Measurements from ENCODE around the gene LAMTOR2.
A peak's percentile ranks its signal among the peaks of the same experiment; 100 is the strongest.

Gene LAMTOR2

GRCh38 chr1:156097499-156098178, 43.1 kb downstream of the LAMTOR2 start:
- Histone ChIP-seq H3K4me1 (ENCODE audit: control insufficient read depth, insufficient read depth, low read length) (peaks cover 7% of the 10 kb centered on the region), H3K4me3 (ENCODE audit: insufficient read depth, low read depth, low read length) (no peak overlapping the region), H3K9me3 (ENCODE audit: control insufficient read depth, low read length) (no peaks in the 10 kb centered on the region), H3K36me3 (ENCODE audit: control insufficient read depth, insufficient read depth, low read length) (peaks cover 17% of the 10 kb centered on the region), H3K27ac (ENCODE audit: insufficient read depth, low read depth, low read length, poor library complexity, severe bottlenecking) (peak overlapping the region; percentile 16), H3K27me3 (ENCODE audit: control insufficient read depth, insufficient read depth, low read length, poor library complexity, severe bottlenecking) (no peaks in the 10 kb centered on the region)
- WGBS, 2 experiments = 93 to 97% methylated on average over 9 of the region's 9 CpGs

DNA sequence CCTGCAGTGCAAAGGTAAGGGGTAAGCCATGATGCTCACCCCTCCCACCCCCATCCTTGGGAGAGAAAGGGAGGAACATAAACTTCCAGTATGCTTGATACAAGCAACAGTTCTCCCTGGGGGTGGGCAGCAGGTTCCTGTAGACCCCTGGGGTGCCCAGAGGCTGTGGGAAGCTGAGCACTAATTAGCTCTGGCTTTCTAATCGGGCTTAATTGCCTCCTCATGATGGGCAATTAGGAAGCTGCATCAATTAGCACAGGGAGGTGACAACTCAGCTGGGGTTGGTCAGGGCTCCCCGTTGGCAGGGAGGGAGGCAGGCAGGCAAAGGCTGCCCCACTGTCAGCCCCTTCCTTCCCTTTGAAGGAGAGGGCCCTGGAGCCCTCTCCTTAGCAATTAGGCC, 44.2 kb downstream of the LAMTOR2 start:
- H3K4me3 ChIP-seq (ENCODE audit: insufficient read depth, low read depth, low read length) = no peak overlapping the region
- H3K4me1 ChIP-seq (ENCODE audit: control insufficient read depth, insufficient read depth, low read length) = peaks cover 18% of the 10 kb centered on the region
- no peaks in the 10 kb centered on the region for H3K27me3 ChIP-seq (ENCODE audit: control insufficient read depth, insufficient read depth, low read length, poor library complexity, severe bottlenecking)
- no peaks in the 10 kb centered on the region for H3K9me3 ChIP-seq (ENCODE audit: control insufficient read depth, low read length)
- no peak overlapping the region for H3K27ac ChIP-seq (ENCODE audit: insufficient read depth, low read depth, low read length, poor library complexity, severe bottlenecking)
- 69 to 73% methylated on average over 2 of the region's 2 CpGs for WGBS, 2 experiments
- H3K36me3 ChIP-seq (ENCODE audit: control insufficient read depth, insufficient read depth, low read length) = peaks cover 13% of the 10 kb centered on the region

GRCh38 chr1:156099282-156099681, 44.7 kb downstream of the LAMTOR2 start:
- no peak overlapping the region for H3K27ac ChIP-seq (ENCODE audit: insufficient read depth, low read depth, low read length, poor library complexity, severe bottlenecking)

GRCh38 chr1:156100205-156100995, 45.8 kb downstream of the LAMTOR2 start:
- 86 to 89% methylated on average over 4 of the region's 4 CpGs for WGBS, 2 experiments
- H3K4me1 ChIP-seq (ENCODE audit: control insufficient read depth, insufficient read depth, low read length) = peaks cover 32% of the 10 kb centered on the region
- H3K27me3 ChIP-seq (ENCODE audit: control insufficient read depth, insufficient read depth, low read length, poor library complexity, severe bottlenecking) = no peaks in the 10 kb centered on the region
- peaks cover 6% of the 10 kb centered on the region for H3K36me3 ChIP-seq (ENCODE audit: control insufficient read depth, insufficient read depth, low read length)
- no peak overlapping the region for H3K4me3 ChIP-seq (ENCODE audit: insufficient read depth, low read depth, low read length)
- H3K9me3 ChIP-seq (ENCODE audit: control insufficient read depth, low read length) = no peaks in the 10 kb centered on the region
- H3K27ac ChIP-seq (ENCODE audit: insufficient read depth, low read depth, low read length, poor library complexity, severe bottlenecking) = no peak overlapping the region

More at GRCh38 chr1:156099282-156099681, 44.7 kb downstream of the LAMTOR2 start:
- no peak overlapping the region for H3K4me3 ChIP-seq (ENCODE audit: insufficient read depth, low read depth, low read length)
- H3K27me3 ChIP-seq (ENCODE audit: control insufficient read depth, insufficient read depth, low read length, poor library complexity, severe bottlenecking) = no peaks in the 10 kb centered on the region
- peaks cover 21% of the 10 kb centered on the region for H3K4me1 ChIP-seq (ENCODE audit: control insufficient read depth, insufficient read depth, low read length)
- WGBS, 2 experiments = 92 to 97% methylated on average over 3 of the region's 3 CpGs
- no peaks in the 10 kb centered on the region for H3K9me3 ChIP-seq (ENCODE audit: control insufficient read depth, low read length)
- H3K36me3 ChIP-seq (ENCODE audit: control insufficient read depth, insufficient read depth, low read length) = peaks cover 8% of the 10 kb centered on the region

DNA sequence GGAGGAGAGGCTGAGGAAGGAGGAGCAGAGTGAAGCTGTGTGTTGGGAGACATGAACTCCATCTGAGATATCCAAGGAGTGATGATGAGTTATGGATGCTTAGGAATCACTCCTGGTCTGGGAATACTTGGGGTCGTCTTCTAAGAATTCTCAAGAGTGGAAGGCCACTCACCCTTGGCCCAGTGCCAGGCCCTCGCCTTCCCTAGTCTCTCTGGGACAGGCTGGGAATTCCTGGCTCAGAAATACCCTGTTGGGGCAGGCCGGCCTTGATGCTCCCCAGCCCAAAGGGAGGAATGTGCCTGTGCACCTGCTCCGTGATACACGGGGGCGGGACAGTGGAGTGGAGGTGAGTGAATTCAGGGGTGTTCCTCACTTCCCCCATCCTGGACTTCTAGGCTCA, 47.3 kb downstream of the LAMTOR2 start:
- no peaks in the 10 kb centered on the region for H3K27me3 ChIP-seq (ENCODE audit: control insufficient read depth, insufficient read depth, low read length, poor library complexity, severe bottlenecking)
- H3K4me3 ChIP-seq (ENCODE audit: insufficient read depth, low read depth, low read length) = no peak overlapping the region
- H3K36me3 ChIP-seq (ENCODE audit: control insufficient read depth, insufficient read depth, low read length) = peaks cover 6% of the 10 kb centered on the region
- H3K4me1 ChIP-seq (ENCODE audit: control insufficient read depth, insufficient read depth, low read length) = peaks cover 41% of the 10 kb centered on the region
- no peak overlapping the region for H3K27ac ChIP-seq (ENCODE audit: insufficient read depth, low read depth, low read length, poor library complexity, severe bottlenecking)
- 91 to 95% methylated on average over 6 of the region's 6 CpGs for WGBS, 2 experiments
- no peaks in the 10 kb centered on the region for H3K9me3 ChIP-seq (ENCODE audit: control insufficient read depth, low read length)

DNA sequence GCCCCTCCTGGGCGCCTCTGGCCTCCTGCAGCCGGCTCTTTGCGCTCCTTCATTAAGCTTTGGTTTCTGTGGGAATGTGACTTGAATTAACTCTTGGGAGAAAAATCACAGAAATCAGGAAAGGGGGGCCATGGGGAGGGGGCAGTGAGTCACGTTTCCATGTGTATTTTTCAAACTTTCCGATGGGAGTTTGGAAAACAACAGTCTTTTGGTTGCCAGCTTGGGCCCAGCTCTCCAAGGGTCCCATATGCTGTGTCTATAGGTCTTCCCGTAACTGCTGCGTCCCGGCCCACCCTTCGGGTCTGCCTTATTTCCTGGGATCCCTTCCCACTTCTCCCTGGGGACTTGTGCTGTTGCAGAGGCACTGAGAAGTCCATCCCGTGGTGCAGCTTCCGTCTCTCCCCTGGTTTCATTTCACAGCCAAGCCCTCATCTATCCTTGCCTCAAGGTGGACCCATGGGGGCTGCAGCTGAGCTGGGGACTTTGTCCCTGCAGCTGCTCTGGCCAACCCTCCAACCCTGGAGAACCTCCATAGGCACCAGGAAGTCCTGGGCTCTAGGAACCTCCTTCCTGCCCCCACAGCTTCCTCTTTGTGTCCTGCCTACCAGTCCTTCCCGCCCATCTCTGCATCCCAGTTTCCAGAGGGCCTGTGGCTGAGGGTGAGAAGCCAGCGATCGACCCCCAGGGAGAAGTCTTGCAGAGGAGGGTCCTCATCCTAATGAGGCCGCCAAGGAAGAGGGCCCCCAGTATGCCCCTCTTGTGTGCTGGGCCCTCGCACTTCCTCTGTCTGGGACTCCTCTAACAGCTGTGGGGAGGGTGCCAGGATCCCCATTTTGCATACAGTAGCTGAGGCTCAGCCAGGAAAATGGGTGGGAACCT, 48.3 kb downstream of the LAMTOR2 start:
- Histone ChIP-seq H3K4me1 (ENCODE audit: control insufficient read depth, insufficient read depth, low read length) (peaks cover 45% of the 10 kb centered on the region), H3K27ac (ENCODE audit: insufficient read depth, low read depth, low read length, poor library complexity, severe bottlenecking) (peak overlapping the region; percentile 16), H3K4me3 (ENCODE audit: insufficient read depth, low read depth, low read length) (no peak overlapping the region), H3K27me3 (ENCODE audit: control insufficient read depth, insufficient read depth, low read length, poor library complexity, severe bottlenecking) (no peaks in the 10 kb centered on the region), H3K9me3 (ENCODE audit: control insufficient read depth, low read length) (no peaks in the 10 kb centered on the region), H3K36me3 (ENCODE audit: control insufficient read depth, insufficient read depth, low read length) (peaks cover under 1% of the 10 kb centered on the region)
- WGBS, 2 experiments = 90 to 91% methylated on average over 16 of the region's 16 CpGs

DNA sequence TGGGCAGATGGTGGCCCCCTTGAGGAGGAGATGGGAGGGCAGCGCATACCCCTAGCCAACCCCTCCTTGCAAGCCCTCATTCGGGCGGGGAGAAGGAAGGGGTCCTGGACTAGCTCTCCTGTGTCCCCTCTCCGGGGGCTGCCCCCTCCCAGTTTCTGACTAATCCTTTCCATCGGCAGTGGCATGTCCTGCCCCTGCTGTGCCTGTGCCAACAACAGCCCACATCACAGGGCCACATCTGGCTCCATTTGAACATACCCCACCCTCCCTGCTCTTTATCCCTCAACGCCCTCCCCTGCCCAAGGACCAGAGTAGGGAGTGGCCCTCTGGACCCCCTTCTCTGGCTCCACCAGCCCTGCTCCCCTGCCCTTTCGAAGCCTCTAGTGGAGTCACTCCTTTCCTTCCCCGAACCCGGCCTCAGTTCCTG, 49.0 kb downstream of the LAMTOR2 start:
- H3K27me3 ChIP-seq (ENCODE audit: control insufficient read depth, insufficient read depth, low read length, poor library complexity, severe bottlenecking) = no peaks in the 10 kb centered on the region
- peaks cover 45% of the 10 kb centered on the region for H3K4me1 ChIP-seq (ENCODE audit: control insufficient read depth, insufficient read depth, low read length)
- WGBS, 2 experiments = 72 to 75% methylated on average over 9 of the region's 9 CpGs
- H3K4me3 ChIP-seq (ENCODE audit: insufficient read depth, low read depth, low read length) = no peak overlapping the region
- H3K9me3 ChIP-seq (ENCODE audit: control insufficient read depth, low read length) = no peaks in the 10 kb centered on the region
- H3K36me3 ChIP-seq (ENCODE audit: control insufficient read depth, insufficient read depth, low read length) = no peaks in the 10 kb centered on the region
- peak overlapping the region; percentile 44 for H3K27ac ChIP-seq (ENCODE audit: insufficient read depth, low read depth, low read length, poor library complexity, severe bottlenecking)

- Histone ChIP-seq H3K36me3 (ENCODE audit: control insufficient read depth, insufficient read depth, low read length) (no peaks in the 10 kb centered on the region), H3K27ac (ENCODE audit: insufficient read depth, low read depth, low read length, poor library complexity, severe bottlenecking) (peak overlapping the region; percentile 84), H3K4me3 (ENCODE audit: insufficient read depth, low read depth, low read length) (no peak overlapping the region), H3K9me3 (ENCODE audit: control insufficient read depth, low read length) (no peaks in the 10 kb centered on the region), H3K4me1 (ENCODE audit: control insufficient read depth, insufficient read depth, low read length) (peaks cover 45% of the 10 kb centered on the region), H3K27me3 (ENCODE audit: control insufficient read depth, insufficient read depth, low read length, poor library complexity, severe bottlenecking) (no peaks in the 10 kb centered on the region)
- 70 to 75% methylated on average over 15 of the region's 15 CpGs for WGBS, 2 experiments
These were observed 49.7 kb downstream of the LAMTOR2 start for GRCh38 chr1:156104065-156104810.

- 60 to 61% methylated on average over 11 of the region's 11 CpGs for WGBS, 2 experiments
These were observed 50.6 kb downstream of the LAMTOR2 start for GRCh38 chr1:156104861-156105832.

More at GRCh38 chr1:156104861-156105832, 50.6 kb downstream of the LAMTOR2 start:
- H3K27me3 ChIP-seq (ENCODE audit: control insufficient read depth, insufficient read depth, low read length, poor library complexity, severe bottlenecking) = no peaks in the 10 kb centered on the region
- no peaks in the 10 kb centered on the region for H3K36me3 ChIP-seq (ENCODE audit: control insufficient read depth, insufficient read depth, low read length)
- H3K27ac ChIP-seq (ENCODE audit: insufficient read depth, low read depth, low read length, poor library complexity, severe bottlenecking) = peak overlapping the region; percentile 96
- no peaks in the 10 kb centered on the region for H3K9me3 ChIP-seq (ENCODE audit: control insufficient read depth, low read length)
- H3K4me3 ChIP-seq (ENCODE audit: insufficient read depth, low read depth, low read length) = no peak overlapping the region
- H3K4me1 ChIP-seq (ENCODE audit: control insufficient read depth, insufficient read depth, low read length) = peaks cover 45% of the 10 kb centered on the region

All from ectodermal cell (in vitro differentiated cells).